Activated B cell treated with CpG ODN at 0.5 μM for 24 hours (primary cell): ENCODE data around the gene SKI. TPM values are rescaled to one million over a fixed set of nuclear protein-coding genes. Genes with fewer than 3 reads are reported as not detected.
"Not testable (repeated sequence)": the region's sequence is repeated elsewhere in the genome, so short reads cannot be mapped to it uniquely, and the experiment has no call there.

Experiments used
- ATAC-seq: fragments of 200-7000 bp; cut with Tn5 transposase; one replicate; pipeline ENCODE4 v1.10.0; 2021; ENCODE audit warnings: low read depth, mild to moderate bottlenecking, moderate library complexity
- CTCF ChIA-PET: fragments of 350-600 bp; sonication (Branson Sonifier 250); formaldehyde crosslinking; loops from one replicate; lab custom pipeline; 2021; ENCODE audit warnings: antibody characterized with exemption; lab: Charles Lee
- POLR2A ChIA-PET: fragments of 350-600 bp; sonication (Branson Sonifier 250); formaldehyde crosslinking; loops from one replicate; lab custom pipeline; 2021; ENCODE audit warnings: antibody characterized with exemption; lab: Charles Lee
- DNase-seq: peaks from one replicate; pipeline ENCODE4 v3.0.0; 2022
- H3K27ac Mint-ChIP-seq: one replicate; pipeline ENCODE4 v1.8.0; 2020; ENCODE audit warnings: mixed read lengths
- H3K27me3 Mint-ChIP-seq: one replicate; pipeline ENCODE4 v1.8.0; 2021; ENCODE audit warnings: mixed read lengths
- H3K36me3 Mint-ChIP-seq: one replicate; pipeline ENCODE4 v1.8.0; 2021; ENCODE audit warnings: low read depth, mixed read lengths
- H3K4me1 Mint-ChIP-seq: one replicate; pipeline ENCODE4 v1.8.0; 2021; ENCODE audit warnings: mixed read lengths
- H3K4me3 Mint-ChIP-seq: one replicate; pipeline ENCODE4 v1.8.0; 2020; ENCODE audit warnings: mild to moderate bottlenecking, mixed read lengths
- H3K9me3 Mint-ChIP-seq: one replicate; pipeline ENCODE4 v1.8.0; 2020; ENCODE audit warnings: mixed read lengths
- CTCF ChIP-seq: fragments of 200-600 bp; IDR thresholded peaks from one replicate; pipeline ENCODE4 v1.8.0; 2022; ENCODE audit warnings: antibody characterized with exemption, mild to moderate bottlenecking
- intact Hi-C: fragments of 100-400 bp; cut with micrococcal nuclease; formaldehyde crosslinking; loops from one replicate; pipeline ENCODE4 v1.15.1; 2024
- total RNA-seq: library from RNA; stranded (reverse); gene quantifications from 2 replicates; pipeline ENCODE4 v1.2.3, GENCODE V29; 2022

SKI gene
- total RNA-seq, 1 donor from 2014 or later, result 37.6 TPM

GRCh38 chr1:2291577-2291976 is 63.5 kb downstream of the SKI start:
- H3K4me3 Mint-ChIP-seq, result no peak overlapping the region
- DNase-seq, result no peak
- no peak for ATAC-seq
- TF ChIP-seq CTCF, result no peak
- peaks cover 8% of the 10 kb centered on the region for H3K36me3 Mint-ChIP-seq
- intact Hi-C loops, result loop anchor here (1.0 kb wide), 1 partner anchor 10 kb away; no protein-coding TSS in a partner anchor
- no peaks in the 10 kb centered on the region for H3K27me3 Mint-ChIP-seq
- no peak overlapping the region for H3K27ac Mint-ChIP-seq
- ChIA-PET CTCF (interaction anchor here (2.4 to 2.5 kb wide), 2 partner anchors 10 to 20 kb away, joined by 7 to 14 read pairs; no protein-coding TSS in a partner anchor), POLR2A (interaction anchor here (0.9 to 3.4 kb wide), 10 partner anchors 9 to 90 kb away, joined by 3 to 42 read pairs (median 4); no protein-coding TSS in a partner anchor)
- H3K9me3 Mint-ChIP-seq, result no peaks in the 10 kb centered on the region
- peaks cover 82% of the 10 kb centered on the region for H3K4me1 Mint-ChIP-seq

- H3K4me1 Mint-ChIP-seq, result peaks cover 92% of the 10 kb centered on the region
- POLR2A ChIA-PET, result interaction anchor here (0.6 to 3.4 kb wide), 5 partner anchors 29 to 88 kb away, joined by 3 to 19 read pairs (median 3); no protein-coding TSS in a partner anchor
- H3K27me3 Mint-ChIP-seq, result no peaks in the 10 kb centered on the region
- H3K9me3 Mint-ChIP-seq, result no peaks in the 10 kb centered on the region
- no peak for ATAC-seq
- DNase-seq, result no peak
- H3K27ac Mint-ChIP-seq, result no peak overlapping the region
- peaks cover 6% of the 10 kb centered on the region for H3K36me3 Mint-ChIP-seq
- intact Hi-C loops, result no loop called here
- CTCF ChIA-PET, result interaction anchor here (2.4 kb wide), 1 partner anchor 9 kb away, joined by 14 read pairs; no protein-coding TSS in a partner anchor
- H3K4me3 Mint-ChIP-seq, result no peak overlapping the region
- no peak for TF ChIP-seq CTCF
Observed at GRCh38 chr1:2292725-2293450, 64.8 kb downstream of the SKI start.

GRCh38 chr1:2294033-2294724 is 66.1 kb downstream of the SKI start:
- Mint-ChIP-seq H3K4me1 (peaks cover 94% of the 10 kb centered on the region), H3K4me3 (no peak overlapping the region), H3K36me3 (peaks cover 6% of the 10 kb centered on the region), H3K9me3 (no peaks in the 10 kb centered on the region), H3K27me3 (no peaks in the 10 kb centered on the region), H3K27ac (no peak overlapping the region)
- CTCF ChIA-PET, result no interaction called here
- DNase-seq (no peak), ATAC-seq (no peak)
- POLR2A ChIA-PET, result interaction anchor here (0.7 to 1.5 kb wide), 2 partner anchors 30 to 85 kb away, joined by 3 read pairs; no protein-coding TSS in a partner anchor
- intact Hi-C loops, result no loop called here
- no peak for TF ChIP-seq CTCF

- Mint-ChIP-seq H3K36me3 (peaks cover 6% of the 10 kb centered on the region), H3K27me3 (no peaks in the 10 kb centered on the region), H3K4me1 (peaks cover 95% of the 10 kb centered on the region), H3K27ac (no peak overlapping the region), H3K4me3 (no peak overlapping the region), H3K9me3 (no peaks in the 10 kb centered on the region)
- DNase-seq (no peak), ATAC-seq (no peak)
- CTCF ChIA-PET, result no interaction called here
- intact Hi-C loops, result no loop called here
- no peak for TF ChIP-seq CTCF
- POLR2A ChIA-PET, result interaction anchor here (1.5 kb wide), 1 partner anchor 84 kb away, joined by 3 read pairs; no protein-coding TSS in a partner anchor
Observed at GRCh38 chr1:2294725-2295078, 66.6 kb downstream of the SKI start.

- H3K27ac Mint-ChIP-seq, result peak overlapping the region; percentile 35
- TF ChIP-seq CTCF, result no peak
- DNase-seq (no peak), ATAC-seq (no peak)
- peaks cover 95% of the 10 kb centered on the region for H3K4me1 Mint-ChIP-seq
- POLR2A ChIA-PET, result no interaction called here
- CTCF ChIA-PET, result no interaction called here
- H3K36me3 Mint-ChIP-seq, result peaks cover 6% of the 10 kb centered on the region
- H3K27me3 Mint-ChIP-seq, result no peaks in the 10 kb centered on the region
- intact Hi-C loops, result no loop called here
- no peaks in the 10 kb centered on the region for H3K9me3 Mint-ChIP-seq
- H3K4me3 Mint-ChIP-seq, result no peak overlapping the region
Observed at GRCh38 chr1:2295526-2295925, 67.4 kb downstream of the SKI start.

- H3K27me3 Mint-ChIP-seq, H3K27ac Mint-ChIP-seq, intact Hi-C loops, ATAC-seq, H3K9me3 Mint-ChIP-seq, DNase-seq, CTCF ChIA-PET, H3K36me3 Mint-ChIP-seq, H3K4me3 Mint-ChIP-seq: not testable (repeated sequence)
- peaks cover 93% of the 10 kb centered on the region for H3K4me1 Mint-ChIP-seq
- POLR2A ChIA-PET, result interaction anchor here (0.8 kb wide), 1 partner anchor 17 kb away, joined by 3 read pairs; no protein-coding TSS in a partner anchor
Observed at GRCh38 chr1:2296211-2296610, 68.1 kb downstream of the SKI start.
